ENCODE results near the gene RNF11. TPM values are rescaled to one million over a fixed set of nuclear protein-coding genes. Genes with fewer than 3 reads are reported as not detected.
"Not testable (repeated sequence)": the region's sequence is repeated elsewhere in the genome, so short reads cannot be mapped to it uniquely, and the experiment has no call there.

RNF11 gene
- total and polyA plus RNA-seq, 7 donors, result 64.3 to 137 (median 107) TPM

DNA sequence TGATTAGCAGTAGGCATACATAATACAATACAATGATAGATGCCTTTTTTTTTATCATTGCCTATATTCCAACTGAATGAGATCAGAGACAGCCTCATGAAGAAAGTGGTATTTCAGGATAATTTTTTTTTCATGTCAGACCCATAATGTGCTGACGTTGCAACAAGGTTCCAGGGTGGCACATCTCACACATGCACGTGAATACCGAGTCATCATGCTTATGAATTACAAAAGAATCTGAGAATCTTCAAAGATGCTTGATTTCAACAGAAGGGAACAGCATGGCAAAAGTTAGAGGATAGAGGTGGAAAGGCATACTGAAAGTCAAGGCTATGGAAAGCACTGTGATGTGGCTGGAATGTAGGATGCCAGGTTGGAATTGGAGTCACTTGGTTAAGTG, 5.0 kb upstream of the RNF11 start:
- intact Hi-C loops (cut with DNase I), result no loop called here
- H3K27ac ChIP-seq, result no peak overlapping the region
- DNase-seq (no peak), ATAC-seq (no peak)
- no peaks in the 10 kb centered on the region for H3K9me3 ChIP-seq
- no peak overlapping the region for H3K4me3 ChIP-seq
- TF ChIP-seq, protein P1, sequence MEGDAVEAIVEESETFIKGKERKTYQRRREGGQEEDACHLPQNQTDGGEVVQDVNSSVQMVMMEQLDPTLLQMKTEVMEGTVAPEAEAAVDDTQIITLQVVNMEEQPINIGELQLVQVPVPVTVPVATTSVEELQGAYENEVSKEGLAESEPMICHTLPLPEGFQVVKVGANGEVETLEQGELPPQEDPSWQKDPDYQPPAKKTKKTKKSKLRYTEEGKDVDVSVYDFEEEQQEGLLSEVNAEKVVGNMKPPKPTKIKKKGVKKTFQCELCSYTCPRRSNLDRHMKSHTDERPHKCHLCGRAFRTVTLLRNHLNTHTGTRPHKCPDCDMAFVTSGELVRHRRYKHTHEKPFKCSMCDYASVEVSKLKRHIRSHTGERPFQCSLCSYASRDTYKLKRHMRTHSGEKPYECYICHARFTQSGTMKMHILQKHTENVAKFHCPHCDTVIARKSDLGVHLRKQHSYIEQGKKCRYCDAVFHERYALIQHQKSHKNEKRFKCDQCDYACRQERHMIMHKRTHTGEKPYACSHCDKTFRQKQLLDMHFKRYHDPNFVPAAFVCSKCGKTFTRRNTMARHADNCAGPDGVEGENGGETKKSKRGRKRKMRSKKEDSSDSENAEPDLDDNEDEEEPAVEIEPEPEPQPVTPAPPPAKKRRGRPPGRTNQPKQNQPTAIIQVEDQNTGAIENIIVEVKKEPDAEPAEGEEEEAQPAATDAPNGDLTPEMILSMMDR (IDR thresholded peaks at IDR 0.05), result no peak
- peaks cover 11% of the 10 kb centered on the region for H3K4me1 ChIP-seq
- no peaks in the 10 kb centered on the region for H3K36me3 ChIP-seq (ENCODE audit: insufficient read depth in 1 of 2, low read depth in 1 of 2)
- WGBS, 3 donors, result 83 to 92% (median 89%) methylated on average over 3 of the region's 3 CpGs
- no peaks in the 10 kb centered on the region for H3K27me3 ChIP-seq (ENCODE audit: insufficient read depth in 3 of 3, low read length in 2 of 3)

DNA sequence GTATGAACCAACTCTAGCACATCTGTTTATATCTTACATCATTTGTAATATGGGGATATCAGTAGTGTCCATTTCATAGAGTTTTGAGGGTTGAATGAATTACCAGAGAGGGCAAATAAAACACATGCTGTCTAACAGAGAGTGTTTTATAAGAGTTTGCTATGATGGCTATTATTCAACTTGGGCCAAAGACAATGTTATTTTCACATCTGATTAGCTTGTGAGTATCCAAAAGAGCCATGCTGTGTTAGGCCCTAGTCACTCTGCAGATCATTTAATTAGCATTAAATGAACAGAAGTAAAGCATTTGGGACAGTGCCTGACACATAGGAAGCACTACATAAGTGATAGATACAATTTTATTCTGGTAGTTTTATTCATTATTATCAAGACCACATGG, 4.2 kb upstream of the RNF11 start:
- H3K4me1 ChIP-seq, result peaks cover 11% of the 10 kb centered on the region
- DNase-seq, result no peak
- no peaks in the 10 kb centered on the region for H3K9me3 ChIP-seq
- ATAC-seq, result no peak
- no peak overlapping the region for H3K4me3 ChIP-seq
- TF ChIP-seq, protein P1 (IDR thresholded peaks at IDR 0.05), result no peak
- intact Hi-C loops (cut with DNase I), result no loop called here
- H3K27ac ChIP-seq, result no peak overlapping the region
- no peaks in the 10 kb centered on the region for H3K36me3 ChIP-seq (ENCODE audit: insufficient read depth in 1 of 2, low read depth in 1 of 2)
- no peaks in the 10 kb centered on the region for H3K27me3 ChIP-seq (ENCODE audit: insufficient read depth in 3 of 3, low read length in 2 of 3)

DNA sequence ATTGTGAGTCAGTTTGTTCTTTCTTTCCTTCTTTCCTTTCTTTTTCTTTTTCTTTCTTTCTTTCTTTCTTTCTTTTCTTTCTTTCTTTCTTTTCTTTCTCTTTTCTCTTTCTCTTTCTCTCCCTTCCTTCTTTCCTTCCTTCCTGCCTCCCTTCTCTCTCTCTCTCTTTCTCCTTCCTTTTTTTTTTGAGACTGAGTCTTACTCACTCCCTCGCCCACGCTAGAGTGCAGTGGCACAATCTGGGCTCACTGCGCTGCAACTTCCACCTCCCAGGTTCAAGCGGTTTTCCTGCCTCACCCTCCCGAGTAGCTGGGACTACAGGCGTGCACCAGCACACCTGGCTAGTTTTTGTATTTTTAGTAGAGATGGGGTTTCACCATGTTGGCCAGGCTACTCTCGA, 1.8 kb upstream of the RNF11 start:
- H3K4me3 ChIP-seq; H3K27me3 ChIP-seq (ENCODE audit: insufficient read depth in 3 of 3, low read length in 2 of 3); intact Hi-C loops (cut with DNase I); H3K36me3 ChIP-seq (ENCODE audit: insufficient read depth in 1 of 2, low read depth in 1 of 2); H3K9me3 ChIP-seq; DNase-seq; H3K27ac ChIP-seq; ATAC-seq: not testable (repeated sequence)
- WGBS, 3 donors, result 81 to 87% (median 86%) methylated on average over 7 of the region's 7 CpGs
- peaks cover 18% of the 10 kb centered on the region for H3K4me1 ChIP-seq

DNA sequence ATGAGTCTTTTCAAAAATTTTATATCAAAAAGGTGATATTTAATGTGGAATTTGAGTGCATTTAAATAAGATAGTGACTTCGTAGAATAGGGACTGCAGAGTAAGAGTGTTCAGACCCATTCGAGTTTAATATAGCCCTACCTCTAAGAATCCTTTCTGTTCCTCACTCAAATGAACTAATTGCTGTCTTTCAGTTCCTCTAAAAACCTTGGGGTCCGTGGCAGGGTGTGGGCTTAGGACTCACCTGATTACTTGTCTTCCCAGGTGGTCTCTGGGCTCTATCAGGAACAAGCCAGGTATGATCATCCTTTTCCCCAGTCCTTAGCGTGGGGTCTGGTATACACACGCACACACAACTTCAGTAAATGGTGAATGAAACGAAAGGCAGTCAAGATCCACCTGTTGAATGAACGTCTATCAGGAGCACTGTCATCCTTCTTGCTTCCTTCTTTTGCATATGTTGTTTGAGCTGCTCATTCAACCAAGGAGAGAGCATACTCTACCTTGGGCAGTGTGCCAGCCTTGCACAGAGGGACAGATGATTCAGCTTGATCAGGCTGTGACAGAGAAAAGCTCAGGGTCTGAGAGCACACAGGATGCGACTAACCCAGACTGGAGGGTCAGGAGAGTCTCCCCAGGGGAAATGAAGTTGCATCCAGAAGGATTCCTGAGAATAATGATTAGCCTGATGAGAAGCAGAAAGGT, 1.2 kb upstream of the RNF11 start:
- H3K4me1 ChIP-seq, result peaks cover 18% of the 10 kb centered on the region
- TF ChIP-seq, protein P1 (IDR thresholded peaks at IDR 0.05), result no peak
- intact Hi-C loops (cut with DNase I), result loop anchor here in 1 of 2 donors (5.0 kb wide), 1 partner anchor 62 kb away; no protein-coding TSS in a partner anchor
- ATAC-seq, result peak; percentile 25 to 62 (median 58)
- H3K36me3 ChIP-seq (ENCODE audit: insufficient read depth in 1 of 2, low read depth in 1 of 2), result no peaks in the 10 kb centered on the region
- H3K27ac ChIP-seq, result peak overlapping the region; percentile 97
- peak; percentile 78 to 84 for DNase-seq
- WGBS, 3 donors, result 65 to 71% (median 70%) methylated on average over 8 of the region's 8 CpGs
- peak overlapping the region; percentile 96 for H3K4me3 ChIP-seq
- H3K27me3 ChIP-seq (ENCODE audit: insufficient read depth in 3 of 3, low read length in 2 of 3), result no peaks in the 10 kb centered on the region
- H3K9me3 ChIP-seq, result no peaks in the 10 kb centered on the region

DNA sequence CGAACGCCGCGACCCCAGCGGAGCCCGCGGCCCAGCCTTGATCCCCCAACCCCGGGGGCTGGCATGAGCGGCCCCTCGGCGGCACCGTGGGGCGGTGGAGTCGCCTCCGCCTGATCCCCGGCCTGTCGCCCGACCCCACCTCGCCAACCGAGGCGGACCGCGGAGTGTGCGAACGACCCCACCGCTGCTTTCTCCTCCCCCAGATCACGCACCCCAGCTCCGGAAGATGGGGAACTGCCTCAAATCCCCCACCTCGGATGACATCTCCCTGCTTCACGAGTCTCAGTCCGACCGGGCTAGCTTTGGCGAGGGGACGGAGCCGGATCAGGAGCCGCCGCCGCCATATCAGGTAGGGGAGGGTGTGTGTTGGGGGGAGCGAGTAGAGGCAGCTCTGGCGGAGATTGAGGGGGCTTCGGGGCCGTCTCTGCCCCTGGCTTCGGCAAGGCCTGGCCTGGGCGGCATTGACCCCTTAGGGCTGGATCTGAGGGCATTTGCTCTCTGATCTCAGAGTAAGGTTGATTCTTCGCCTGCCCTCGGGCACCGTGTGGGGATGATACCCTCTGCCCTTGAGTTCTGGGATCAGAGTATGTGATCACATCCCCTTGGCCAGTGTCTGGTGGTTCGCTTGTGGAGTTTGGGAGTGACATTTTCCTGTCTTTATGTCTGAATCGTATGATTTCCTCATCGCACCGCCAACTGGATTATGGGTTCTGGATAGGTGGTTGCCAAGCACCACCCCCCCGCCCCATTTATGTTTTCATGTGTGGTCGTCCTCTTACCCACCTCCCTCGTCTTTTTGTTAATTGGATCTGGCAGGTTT, 668 bp downstream of the RNF11 start:
- TF ChIP-seq, protein P1 (IDR thresholded peaks at IDR 0.05), result no peak
- 0 to 1% (median 1%) methylated on average over 34 to 54 of the region's 54 CpGs for WGBS, 3 donors

More for the DNA sequence above, 668 bp downstream of the RNF11 start:
- peak; percentile 16 to 50 (median 48) for ATAC-seq
- Histone ChIP-seq H3K4me3 (peak overlapping the region; percentile 96), H3K27me3 (ENCODE audit: insufficient read depth in 3 of 3, low read length in 2 of 3) (no peaks in the 10 kb centered on the region), H3K9me3 (no peaks in the 10 kb centered on the region), H3K4me1 (peaks cover 36% of the 10 kb centered on the region), H3K27ac (peak overlapping the region; percentile 97), H3K36me3 (ENCODE audit: insufficient read depth in 1 of 2, low read depth in 1 of 2) (no peaks in the 10 kb centered on the region)
- peak; percentile 38 to 71 for DNase-seq
- intact Hi-C loops (cut with DNase I), result loop anchor here in 1 of 2 donors (5.0 kb wide), 1 partner anchor 61 kb away; no protein-coding TSS in a partner anchor
